ENCODE measurements around the gene STK36.

Gene STK36, protein sequence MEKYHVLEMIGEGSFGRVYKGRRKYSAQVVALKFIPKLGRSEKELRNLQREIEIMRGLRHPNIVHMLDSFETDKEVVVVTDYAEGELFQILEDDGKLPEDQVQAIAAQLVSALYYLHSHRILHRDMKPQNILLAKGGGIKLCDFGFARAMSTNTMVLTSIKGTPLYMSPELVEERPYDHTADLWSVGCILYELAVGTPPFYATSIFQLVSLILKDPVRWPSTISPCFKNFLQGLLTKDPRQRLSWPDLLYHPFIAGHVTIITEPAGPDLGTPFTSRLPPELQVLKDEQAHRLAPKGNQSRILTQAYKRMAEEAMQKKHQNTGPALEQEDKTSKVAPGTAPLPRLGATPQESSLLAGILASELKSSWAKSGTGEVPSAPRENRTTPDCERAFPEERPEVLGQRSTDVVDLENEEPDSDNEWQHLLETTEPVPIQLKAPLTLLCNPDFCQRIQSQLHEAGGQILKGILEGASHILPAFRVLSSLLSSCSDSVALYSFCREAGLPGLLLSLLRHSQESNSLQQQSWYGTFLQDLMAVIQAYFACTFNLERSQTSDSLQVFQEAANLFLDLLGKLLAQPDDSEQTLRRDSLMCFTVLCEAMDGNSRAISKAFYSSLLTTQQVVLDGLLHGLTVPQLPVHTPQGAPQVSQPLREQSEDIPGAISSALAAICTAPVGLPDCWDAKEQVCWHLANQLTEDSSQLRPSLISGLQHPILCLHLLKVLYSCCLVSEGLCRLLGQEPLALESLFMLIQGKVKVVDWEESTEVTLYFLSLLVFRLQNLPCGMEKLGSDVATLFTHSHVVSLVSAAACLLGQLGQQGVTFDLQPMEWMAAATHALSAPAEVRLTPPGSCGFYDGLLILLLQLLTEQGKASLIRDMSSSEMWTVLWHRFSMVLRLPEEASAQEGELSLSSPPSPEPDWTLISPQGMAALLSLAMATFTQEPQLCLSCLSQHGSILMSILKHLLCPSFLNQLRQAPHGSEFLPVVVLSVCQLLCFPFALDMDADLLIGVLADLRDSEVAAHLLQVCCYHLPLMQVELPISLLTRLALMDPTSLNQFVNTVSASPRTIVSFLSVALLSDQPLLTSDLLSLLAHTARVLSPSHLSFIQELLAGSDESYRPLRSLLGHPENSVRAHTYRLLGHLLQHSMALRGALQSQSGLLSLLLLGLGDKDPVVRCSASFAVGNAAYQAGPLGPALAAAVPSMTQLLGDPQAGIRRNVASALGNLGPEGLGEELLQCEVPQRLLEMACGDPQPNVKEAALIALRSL (N-terminal part only)
- total RNA-seq, result 1.6 to 14.0 (median 8.8) reads per million in 17 experiments

DNA sequence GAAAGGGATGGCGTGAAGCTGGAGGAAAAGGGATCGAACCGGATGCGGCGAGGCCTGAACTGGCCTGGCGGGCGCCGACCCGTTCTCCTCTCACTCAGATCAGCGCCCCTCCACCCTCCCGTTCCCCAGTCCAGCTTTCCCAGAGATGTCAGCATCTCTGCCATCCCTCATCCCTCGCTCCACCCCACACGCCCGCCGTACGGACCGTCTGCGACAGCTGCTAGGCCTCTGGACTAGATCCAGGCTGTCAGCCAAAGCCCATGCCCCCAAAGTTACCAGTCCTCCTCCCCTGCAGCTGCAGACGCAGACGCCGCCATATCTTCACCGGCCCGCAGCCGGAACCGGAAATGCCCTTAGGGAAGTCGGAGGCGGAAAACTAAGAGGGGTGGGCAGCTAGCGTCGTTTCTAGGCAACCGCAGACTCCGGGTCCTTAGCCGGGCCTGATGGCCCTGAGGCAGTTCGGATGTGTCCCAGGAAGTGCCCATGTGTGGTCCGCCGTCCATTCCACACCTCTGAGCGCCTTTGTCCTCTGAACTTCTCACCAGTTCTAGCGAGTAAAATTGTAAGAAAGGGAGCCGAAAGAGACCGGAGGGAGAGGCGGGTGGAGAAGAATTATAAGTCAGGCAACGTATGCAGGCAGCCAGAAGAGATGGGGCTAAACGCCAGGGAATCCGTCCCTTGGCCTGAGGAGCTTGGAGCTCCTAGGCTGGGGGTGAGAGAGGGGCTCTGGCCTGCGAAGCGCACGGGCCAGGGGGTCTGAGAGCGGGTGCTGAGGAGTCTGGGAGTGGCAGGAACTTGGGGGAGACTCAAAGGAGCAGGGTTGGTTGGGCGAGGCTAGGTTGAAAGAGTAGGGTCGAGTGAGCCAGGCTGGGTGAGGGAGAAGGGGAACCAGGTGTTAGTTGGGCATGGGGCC is at the start of gene STK36, which contains the start of gene RNF25:
Gene STK36, plus strand, starts transcription at position 433 of the 913 bp plus-strand sequence. CDS start 744 bp downstream, outside the sequence.
Gene RNF25, minus strand, starts transcription at position 349 of the 913 bp plus-strand sequence. Its CDS starts 32 bp downstream, at position 317.
- peak; percentile 79 to 91 (median 88) for DNase-seq

DNA sequence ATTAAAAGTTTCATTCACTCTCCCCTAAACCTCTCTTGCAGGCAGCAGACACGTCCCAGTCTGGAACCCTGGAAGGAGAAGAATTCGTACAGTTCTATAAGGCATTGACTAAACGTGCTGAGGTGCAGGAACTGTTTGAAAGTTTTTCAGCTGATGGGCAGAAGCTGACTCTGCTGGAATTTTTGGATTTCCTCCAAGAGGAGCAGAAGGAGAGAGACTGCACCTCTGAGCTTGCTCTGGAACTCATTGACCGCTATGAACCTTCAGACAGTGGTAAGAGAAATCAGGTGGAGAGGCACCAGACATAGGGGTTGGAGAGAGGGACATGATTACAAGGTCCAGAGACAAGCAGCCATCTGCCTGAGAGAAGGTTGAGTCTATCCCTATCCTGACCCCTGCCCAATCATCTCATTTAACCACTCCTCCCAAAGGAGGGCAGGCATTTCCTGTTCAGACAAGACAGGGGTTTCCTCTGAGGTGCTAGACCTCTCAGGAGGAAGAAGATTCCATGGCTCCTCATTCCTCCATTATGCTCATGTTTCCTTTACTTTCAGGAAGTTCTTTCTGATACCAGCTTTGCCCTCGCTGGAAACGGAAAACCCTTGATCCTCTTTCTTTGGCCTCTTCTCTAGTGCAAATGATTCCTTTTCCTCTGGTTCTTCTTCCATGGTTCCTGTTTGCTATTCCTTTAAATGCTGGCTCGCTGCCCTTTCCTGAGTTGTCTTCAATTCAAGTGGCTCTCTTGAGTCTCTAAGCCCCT is 49.1 kb upstream of the STK36 start:
- DNase-seq, result peak; percentile 49 to 61 (median 54)

DNA sequence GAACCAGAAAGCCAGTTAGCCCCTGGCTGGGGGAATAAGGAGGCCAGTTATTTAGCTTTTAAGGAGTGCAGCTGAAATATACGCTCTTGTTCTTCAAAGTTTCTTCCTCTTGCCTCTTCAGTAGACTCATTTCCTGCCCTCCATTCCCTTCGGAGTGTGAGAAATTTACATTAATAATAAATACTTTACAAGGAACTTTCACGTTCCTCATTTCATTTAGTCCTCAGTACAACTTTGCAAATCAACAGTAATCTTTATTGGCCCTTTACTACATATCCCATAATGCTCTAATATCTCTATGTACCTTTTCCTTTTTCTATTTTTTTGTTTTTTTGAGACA is 48.5 kb upstream of the STK36 start:
- peak in 2 of 4 experiments; percentile 53 to 63 for DNase-seq

DNA sequence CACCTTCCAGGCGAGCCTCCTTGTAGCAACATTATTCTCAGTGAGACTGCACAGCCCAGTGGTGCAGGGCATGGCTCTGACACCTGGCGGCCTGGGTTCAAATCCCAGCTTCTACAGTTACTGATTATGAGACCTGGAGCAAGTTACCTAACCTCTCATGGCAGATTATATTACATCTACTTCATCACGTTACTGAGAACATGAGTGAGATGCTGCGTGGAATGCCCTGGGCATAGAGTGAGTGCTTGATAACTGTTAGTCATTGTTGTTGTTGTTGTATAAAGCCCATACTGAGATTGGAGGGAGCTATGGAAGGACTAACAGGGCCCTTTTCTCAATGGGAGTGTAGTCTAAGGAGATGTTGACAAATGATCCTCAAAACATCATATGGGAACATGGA is 45.5 kb upstream of the STK36 start:
- no peak for DNase-seq

DNA sequence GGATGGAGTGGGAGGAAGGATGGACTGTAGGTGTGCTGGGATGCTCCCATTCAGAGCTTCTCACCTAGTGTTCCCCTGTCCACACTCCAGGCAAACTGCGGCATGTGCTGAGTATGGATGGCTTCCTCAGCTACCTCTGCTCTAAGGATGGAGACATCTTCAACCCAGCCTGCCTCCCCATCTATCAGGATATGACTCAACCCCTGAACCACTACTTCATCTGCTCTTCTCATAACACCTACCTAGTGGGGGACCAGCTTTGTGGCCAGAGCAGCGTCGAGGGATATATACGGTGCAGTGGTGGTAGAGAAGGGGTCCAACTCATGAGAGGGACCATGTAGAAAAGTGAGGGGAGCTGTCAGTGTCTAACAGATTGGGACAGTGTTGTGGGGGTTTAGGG is 43.9 kb upstream of the STK36 start:
- no peak for DNase-seq

GRCh38 chr2:218631837-218632236 is 40.0 kb upstream of the STK36 start:
- no peak for DNase-seq

- no peak for DNase-seq
Observed at GRCh38 chr2:218635719-218636118, 36.2 kb upstream of the STK36 start.

DNA sequence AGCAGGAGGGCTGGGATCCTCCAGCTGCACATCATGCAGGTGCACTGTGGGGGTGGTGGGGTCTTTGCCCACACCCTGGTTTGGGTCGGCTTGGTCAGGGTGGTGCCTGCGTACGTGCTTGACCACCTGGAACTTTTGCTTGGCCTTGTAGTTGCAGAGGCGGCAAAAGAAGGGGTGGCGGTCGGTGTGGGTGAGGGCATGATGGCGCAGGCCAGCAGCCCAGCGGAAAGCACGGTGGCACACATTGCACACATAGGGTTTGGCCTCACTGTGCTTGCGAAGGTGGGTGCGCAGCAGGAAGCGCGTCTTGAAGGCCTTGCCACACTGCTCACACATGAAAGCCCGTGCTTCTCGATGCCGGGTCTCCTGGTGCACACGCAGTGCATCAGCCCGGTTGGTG is 33.5 kb upstream of the STK36 start:
- DNase-seq, result no peak

- no peak for DNase-seq
Observed at GRCh38 chr2:218642121-218642656, 29.7 kb upstream of the STK36 start.

DNA sequence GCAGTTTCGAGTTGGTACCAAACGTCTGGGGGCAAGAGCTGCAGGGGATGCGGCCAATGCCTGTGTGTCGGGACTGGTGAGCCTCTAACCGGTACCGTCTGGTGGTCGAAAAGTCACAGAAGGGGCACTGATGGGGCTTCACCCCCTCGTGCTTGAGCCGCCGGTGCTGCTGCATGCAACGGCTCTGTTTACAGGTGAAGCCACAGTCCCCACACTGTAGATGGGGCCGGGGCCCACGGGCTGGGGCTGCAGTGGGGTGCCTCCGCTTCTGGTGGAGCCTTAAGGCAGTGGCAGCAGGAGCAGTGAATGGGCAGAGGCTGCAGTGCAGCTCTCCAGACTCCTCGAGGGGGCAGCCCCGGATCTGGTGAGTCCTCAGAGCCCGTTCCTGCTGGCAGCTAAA is 29.1 kb upstream of the STK36 start:
- DNase-seq, result no peak

DNA sequence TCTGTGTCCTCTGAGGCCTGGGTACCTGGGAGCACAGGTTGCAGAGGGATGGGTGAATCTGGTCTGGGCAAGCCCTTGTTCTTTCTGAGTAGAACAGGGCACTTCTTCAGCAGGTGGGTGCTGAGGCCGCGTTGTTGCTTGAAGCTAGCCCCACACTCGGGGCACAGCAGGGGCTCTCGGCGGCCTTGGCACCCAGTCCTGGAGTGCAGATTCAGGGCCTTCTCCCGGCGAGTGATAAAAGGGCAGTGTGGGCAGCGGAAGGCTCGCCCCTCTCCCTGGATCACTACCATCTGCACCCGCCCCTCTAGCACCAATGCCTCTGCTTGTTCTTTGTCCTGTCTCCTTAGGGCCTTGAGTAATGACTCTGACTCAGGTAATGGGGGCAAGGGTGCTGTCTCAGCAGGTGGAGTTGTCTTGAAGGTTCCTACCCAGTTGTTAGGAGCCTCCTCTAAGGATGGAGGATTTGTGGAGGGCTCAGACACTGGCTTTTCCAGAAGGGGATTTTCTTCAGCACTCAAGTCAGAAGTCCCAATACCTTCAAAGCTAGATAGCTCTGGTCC is 28.1 kb upstream of the STK36 start:
- no peak for DNase-seq

DNA sequence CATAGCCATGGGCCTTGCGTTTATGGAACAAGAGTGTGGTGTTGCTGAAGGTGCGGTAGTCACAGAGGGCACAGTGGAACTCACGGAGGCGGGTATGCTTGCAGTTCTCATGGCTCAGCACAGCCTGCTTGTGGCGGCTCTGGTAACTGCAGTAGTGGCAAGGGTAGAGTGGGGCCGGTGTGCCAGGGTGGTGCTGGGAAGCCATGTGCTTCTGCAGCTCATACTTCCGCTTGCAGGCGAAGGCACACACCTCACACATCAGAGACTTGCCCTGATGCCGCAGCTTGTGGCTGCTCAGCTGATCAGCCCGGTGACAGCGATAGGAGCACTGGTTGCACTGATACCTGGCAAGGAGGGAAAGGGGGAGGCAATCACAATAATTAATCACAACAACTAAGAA is 27.2 kb upstream of the STK36 start:
- DNase-seq, result no peak

DNA sequence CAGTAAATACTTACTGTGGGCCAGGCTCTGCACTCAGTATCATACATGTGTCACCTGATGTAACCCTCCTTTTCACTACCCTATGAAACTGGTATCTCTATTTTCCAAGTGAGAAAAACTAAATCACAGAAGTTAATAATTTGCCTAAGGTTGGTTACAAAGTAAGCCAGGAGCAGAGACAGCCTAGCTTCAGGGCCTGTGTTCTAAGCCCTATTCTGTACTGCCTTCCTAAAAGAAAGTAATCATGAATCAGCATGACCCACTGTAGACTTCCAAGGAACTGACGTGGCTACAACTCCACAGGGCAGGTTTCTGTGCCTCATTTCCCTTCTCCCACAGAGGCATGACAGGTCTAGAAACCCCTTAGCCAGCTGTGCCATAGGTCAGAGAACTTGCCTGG is 26.8 kb upstream of the STK36 start:
- no peak for DNase-seq

DNA sequence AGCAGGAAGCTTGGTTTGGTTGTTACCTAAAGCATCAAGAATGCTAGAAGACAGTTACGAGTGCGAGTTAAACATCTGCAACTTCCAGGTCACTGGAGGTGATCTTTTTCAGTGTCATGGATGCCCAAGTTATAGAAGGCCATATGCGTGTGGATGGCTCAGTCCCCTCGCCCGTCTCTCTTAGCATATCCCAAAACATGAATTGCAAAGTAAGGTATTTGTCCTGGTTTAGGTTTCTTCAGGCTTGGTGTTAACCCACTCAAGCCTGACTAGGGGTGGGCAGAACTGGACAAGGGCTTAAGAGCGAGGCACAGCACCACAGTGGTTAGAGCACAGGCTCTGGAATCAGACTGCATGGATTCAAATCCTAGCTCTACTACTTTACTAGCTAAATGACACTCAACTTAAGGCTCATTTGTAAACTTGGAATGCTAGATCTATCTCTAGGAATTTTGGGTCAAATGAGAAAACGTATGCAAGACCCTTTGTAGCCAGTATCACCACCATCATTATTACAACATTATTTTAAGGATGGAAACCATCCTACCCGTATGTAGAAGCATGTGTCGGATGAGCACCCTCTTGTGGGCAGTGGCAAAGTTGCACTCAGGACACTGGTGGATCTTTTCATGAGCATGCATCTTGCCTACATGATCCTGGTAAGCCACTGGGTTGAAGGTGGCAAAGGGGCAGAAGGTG is 23.6 kb upstream of the STK36 start:
- DNase-seq, result peak; percentile 67 to 77 (median 70)

DNA sequence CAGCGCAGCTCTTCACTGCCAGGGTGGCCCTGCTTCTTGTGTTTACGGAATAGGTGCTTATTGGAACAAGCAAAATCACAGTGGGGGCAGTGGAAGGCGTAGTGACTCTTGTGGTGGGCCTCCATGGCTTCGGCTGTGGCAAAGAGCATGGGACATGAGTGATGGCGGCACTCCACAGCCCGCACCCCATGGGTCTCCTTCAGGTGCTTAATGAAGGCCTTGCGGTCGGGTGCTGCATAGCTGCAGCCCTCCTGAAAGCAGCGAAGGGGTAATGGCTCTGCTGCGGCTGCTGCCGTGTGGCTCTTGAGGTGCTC is 23.1 kb upstream of the STK36 start:
- DNase-seq, result no peak

GRCh38 chr2:218655751-218656150 is 16.1 kb upstream of the STK36 start:
- no peak for DNase-seq

GRCh38 chr2:218658671-218659257 is 13.1 kb upstream of the STK36 start:
- peak; percentile 48 to 69 (median 59) for DNase-seq

DNA sequence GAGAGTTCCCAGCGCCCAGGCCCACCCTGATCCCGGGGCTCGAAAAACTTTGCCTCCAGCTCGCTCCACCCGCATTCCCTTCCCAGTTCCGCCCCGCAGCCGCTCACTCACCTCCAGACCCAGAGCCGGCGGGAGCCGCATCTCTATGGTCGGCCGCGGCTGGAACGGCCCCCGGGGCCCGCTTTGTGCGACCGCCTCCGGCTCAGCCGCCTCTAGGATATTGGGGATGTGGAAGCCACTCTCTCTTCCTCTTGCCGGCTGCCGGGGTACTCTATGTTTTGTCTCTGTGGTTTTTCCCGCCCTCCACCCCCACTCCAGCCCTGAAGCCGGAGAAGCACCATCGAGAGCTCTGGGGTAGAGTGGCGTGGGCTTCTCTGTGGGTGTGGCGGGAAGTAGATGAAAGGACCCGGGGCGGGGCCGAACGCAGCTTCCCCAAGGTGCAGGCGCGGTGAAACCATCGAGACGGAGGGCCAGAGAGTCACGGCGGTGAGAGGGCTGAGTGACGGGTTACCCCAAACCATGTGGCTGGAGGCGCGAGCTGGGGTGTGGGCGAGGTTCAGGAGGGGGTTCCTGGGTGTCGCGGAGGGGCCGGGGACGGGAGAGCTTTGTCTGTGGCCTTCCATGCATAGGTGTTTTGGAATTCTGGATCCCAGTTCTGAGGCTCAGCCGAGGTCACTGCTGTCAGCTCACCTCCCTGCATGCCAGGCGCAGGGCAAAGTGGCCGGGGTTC is 12.5 kb upstream of the STK36 start, which contains the start of the genes BCS1L and ZNF142:
Gene BCS1L, plus strand, starts transcription at position 426 of the 730 bp plus-strand sequence. CDS start 1,305 bp downstream, outside the sequence.
Gene ZNF142, minus strand, starts transcription at position 366 of the 730 bp plus-strand sequence. CDS start 3,194 bp downstream, outside the sequence.
- DNase-seq, result peak; percentile 88 to 97 (median 94)
